Lower leg skin (tissue), 3 donors: Measurements from ENCODE around the gene TRIM44.

ENCODE experiments used
- CTCF ChIP-seq, 3 donors: fragments of 450-650 bp; IDR thresholded peaks; one replicate each; pipeline ENCODE4 v1.5.1; 2016; ENCODE audit warnings: antibody characterized with exemption in 3 of 3, mild to moderate bottlenecking in 3 of 3, moderate library complexity in 2 of 3
- POLR2A ChIP-seq, 2 donors: fragments of 450-650 bp; IDR thresholded peaks; one replicate each; pipeline ENCODE4 v1.6.1; 2016 to 2017; ENCODE audit warnings: antibody characterized with exemption in 2 of 2, mild to moderate bottlenecking in 1 of 2, moderate library complexity in 1 of 2

- TF ChIP-seq CTCF (IDR thresholded peaks at IDR 0.05) (no peak), POLR2A (IDR thresholded peaks at IDR 0.05) (no peak)
Measured at GRCh38 chr11:35799655-35800054, 137.1 kb downstream of the TRIM44 start.
